ENCODE results near the gene HBP1. TPM values are rescaled to one million over a fixed set of nuclear protein-coding genes. Genes with fewer than 3 reads are reported as not detected.

Gene HBP1, protein sequence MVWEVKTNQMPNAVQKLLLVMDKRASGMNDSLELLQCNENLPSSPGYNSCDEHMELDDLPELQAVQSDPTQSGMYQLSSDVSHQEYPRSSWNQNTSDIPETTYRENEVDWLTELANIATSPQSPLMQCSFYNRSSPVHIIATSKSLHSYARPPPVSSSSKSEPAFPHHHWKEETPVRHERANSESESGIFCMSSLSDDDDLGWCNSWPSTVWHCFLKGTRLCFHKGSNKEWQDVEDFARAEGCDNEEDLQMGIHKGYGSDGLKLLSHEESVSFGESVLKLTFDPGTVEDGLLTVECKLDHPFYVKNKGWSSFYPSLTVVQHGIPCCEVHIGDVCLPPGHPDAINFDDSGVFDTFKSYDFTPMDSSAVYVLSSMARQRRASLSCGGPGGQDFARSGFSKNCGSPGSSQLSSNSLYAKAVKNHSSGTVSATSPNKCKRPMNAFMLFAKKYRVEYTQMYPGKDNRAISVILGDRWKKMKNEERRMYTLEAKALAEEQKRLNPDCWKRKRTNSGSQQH
- total RNA-seq: 64.2 and 68.6 TPM in 2 replicates

DNA sequence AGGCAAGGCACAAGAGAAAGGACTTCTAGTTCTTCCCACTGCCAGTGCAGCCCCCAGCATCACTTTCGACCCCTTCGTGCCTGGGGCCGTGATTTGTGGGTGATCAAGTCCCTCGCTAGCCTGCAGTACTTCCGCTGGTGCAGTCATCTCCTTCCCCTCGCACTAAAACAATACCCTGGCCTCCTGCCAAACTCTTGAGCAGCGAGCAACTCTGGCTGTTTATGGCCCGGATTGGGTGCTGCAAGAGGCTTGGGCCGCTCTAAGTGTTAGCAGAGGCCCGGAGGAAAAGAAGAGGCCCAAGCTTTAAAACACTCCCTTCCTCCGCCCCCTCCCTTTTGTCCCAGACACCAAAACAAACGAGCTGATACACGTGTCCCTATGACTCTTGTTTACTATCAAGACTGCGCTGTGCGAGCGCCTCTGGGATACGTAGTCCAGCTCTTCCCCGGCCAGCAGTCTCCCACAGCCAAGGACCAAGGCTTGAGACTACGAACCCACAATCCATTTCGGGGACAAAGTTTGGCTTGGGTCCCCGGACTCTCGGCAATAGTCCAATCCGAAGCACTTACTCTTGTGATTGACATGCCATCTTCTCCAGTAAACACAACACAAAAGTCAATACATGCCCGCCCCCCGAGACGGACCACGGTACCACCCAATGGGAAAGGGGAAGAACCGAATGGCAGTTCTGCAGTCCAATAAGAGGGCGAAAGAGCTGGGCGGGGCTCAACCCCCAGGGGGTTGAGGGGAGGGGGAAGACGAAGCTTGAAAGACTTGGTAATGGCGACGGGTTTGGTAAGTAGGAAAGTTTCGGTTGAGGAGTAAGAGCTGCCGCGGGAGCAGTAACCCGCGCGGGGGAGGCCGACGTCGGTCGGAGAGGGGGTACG, at the start of gene HBP1:
TSS of gene HBP1 (plus strand) at position 771 of the 887 bp plus-strand sequence. CDS start 10,891 bp downstream, outside the sequence.

Other genes with a start within 250 kb of the HBP1 start
- 0.54 and 1.3 TPM in 2 replicates for gene PRKAR2B, start 124.3 kb upstream of the HBP1 start, total RNA-seq